ENCODE data around the gene TKFC. TPM values are rescaled to one million over a fixed set of nuclear protein-coding genes. Genes with fewer than 3 reads are reported as not detected.

TKFC gene
- total and polyA plus RNA-seq, 2 experiments from 2014 or later, result 42.3 to 104 TPM

DNA sequence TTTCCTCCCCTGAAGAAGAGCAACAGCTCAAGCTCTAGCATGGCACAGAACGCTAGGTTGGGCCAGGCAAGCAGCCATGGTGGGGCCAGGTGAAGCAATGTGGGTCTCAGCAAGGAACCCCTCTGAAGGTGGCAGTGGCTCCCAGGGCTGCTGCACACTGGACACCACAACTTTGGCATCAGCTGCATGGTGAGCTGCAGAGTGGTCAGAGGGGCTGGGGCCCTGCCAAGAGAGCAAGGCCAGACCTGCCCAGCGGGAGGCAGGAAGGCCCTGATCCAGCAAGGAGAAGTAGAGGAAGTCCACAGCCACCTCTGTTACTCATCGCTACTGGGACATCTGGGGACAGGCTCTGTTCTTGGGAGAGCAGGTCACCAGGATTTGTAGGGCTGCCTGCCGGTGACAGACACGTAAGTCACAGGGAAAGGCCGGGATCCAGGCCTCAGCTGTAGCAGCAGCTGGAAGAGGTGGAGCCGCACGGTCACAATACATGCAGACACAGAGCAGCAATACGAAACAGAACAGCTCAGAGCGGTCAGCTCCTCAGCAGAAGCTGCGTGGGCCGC, 16.2 kb downstream of the TKFC start:
- H2AFZ ChIP-seq, result no peak overlapping the region
- H3K9me3 ChIP-seq (ENCODE audit: low read depth), result no peaks in the 10 kb centered on the region
- no peaks in the 10 kb centered on the region for H3K9me2 ChIP-seq (replicated peaks; ENCODE audit: insufficient read depth)
- no peaks in the 10 kb centered on the region for H3K27me3 ChIP-seq
- TF ChIP-seq, protein P1, sequence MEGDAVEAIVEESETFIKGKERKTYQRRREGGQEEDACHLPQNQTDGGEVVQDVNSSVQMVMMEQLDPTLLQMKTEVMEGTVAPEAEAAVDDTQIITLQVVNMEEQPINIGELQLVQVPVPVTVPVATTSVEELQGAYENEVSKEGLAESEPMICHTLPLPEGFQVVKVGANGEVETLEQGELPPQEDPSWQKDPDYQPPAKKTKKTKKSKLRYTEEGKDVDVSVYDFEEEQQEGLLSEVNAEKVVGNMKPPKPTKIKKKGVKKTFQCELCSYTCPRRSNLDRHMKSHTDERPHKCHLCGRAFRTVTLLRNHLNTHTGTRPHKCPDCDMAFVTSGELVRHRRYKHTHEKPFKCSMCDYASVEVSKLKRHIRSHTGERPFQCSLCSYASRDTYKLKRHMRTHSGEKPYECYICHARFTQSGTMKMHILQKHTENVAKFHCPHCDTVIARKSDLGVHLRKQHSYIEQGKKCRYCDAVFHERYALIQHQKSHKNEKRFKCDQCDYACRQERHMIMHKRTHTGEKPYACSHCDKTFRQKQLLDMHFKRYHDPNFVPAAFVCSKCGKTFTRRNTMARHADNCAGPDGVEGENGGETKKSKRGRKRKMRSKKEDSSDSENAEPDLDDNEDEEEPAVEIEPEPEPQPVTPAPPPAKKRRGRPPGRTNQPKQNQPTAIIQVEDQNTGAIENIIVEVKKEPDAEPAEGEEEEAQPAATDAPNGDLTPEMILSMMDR (IDR thresholded peaks at IDR 0.05; ENCODE audit: poor library complexity), result no peak
- TF ChIP-seq EZH2phosphoT487 (IDR thresholded peaks at IDR 0.05; ENCODE audit: low read depth, severe bottlenecking, unreplicated experiment) (no peak), EZH2 (IDR thresholded peaks at IDR 0.05; ENCODE audit: borderline replicate concordance) (no peak)
- H3K4me1 ChIP-seq (ENCODE audit: insufficient read depth), result peaks cover 3% of the 10 kb centered on the region
- no peak overlapping the region for H3K27ac ChIP-seq
- no peaks in the 10 kb centered on the region for H3K36me3 ChIP-seq (replicated peaks; ENCODE audit: insufficient read depth, low read depth)
- no peaks in the 10 kb centered on the region for H4K20me1 ChIP-seq (ENCODE audit: insufficient read depth, poor library complexity, severe bottlenecking)
- WGBS (ENCODE audit: low lambda C conversion rate, missing lambda C conversion rate), result 94% methylated on average over 12 of the region's 12 CpGs
- H3K79me2 ChIP-seq, result no peaks in the 10 kb centered on the region
- H3K4me2 ChIP-seq, result no peak overlapping the region
- no peak overlapping the region for H3K4me3 ChIP-seq
- DNase-seq (ENCODE audit: low spot score), result no peak

DNA sequence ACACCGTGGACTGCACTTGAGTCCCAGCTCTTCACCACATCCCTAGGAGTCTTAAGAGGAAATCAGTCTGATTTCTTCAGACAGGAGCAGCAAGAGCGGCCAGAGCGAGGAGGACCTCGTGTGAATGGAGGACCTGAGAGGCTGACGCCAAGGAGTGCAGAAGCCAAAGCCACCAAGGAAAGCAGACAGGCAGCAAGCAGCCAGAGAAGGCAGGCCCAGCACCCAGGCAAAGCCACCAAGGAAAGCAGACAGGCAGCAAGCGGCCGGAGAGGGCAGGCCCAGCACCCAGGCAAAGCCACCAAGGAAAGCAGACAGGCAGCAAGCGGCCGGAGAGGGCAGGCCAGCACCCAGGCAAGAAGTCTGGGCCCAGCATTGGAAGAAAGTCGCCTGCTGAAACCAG, 16.9 kb downstream of the TKFC start:
- no peak for DNase-seq (ENCODE audit: low spot score)
- no peak overlapping the region for H2AFZ ChIP-seq
- no peaks in the 10 kb centered on the region for H4K20me1 ChIP-seq (ENCODE audit: insufficient read depth, poor library complexity, severe bottlenecking)
- WGBS (ENCODE audit: low lambda C conversion rate, missing lambda C conversion rate), result 96% methylated on average over 10 of the region's 10 CpGs
- H3K4me3 ChIP-seq, result no peak overlapping the region
- no peaks in the 10 kb centered on the region for H3K9me2 ChIP-seq (replicated peaks; ENCODE audit: insufficient read depth)
- TF ChIP-seq, protein P1 (IDR thresholded peaks at IDR 0.05; ENCODE audit: poor library complexity), result no peak
- TF ChIP-seq EZH2 (IDR thresholded peaks at IDR 0.05; ENCODE audit: borderline replicate concordance), result no peak
- TF ChIP-seq EZH2phosphoT487 (IDR thresholded peaks at IDR 0.05; ENCODE audit: low read depth, severe bottlenecking, unreplicated experiment), result no peak
- H3K27ac ChIP-seq, result no peak overlapping the region
- no peaks in the 10 kb centered on the region for H3K27me3 ChIP-seq
- no peaks in the 10 kb centered on the region for H3K9me3 ChIP-seq (ENCODE audit: low read depth)
- H3K36me3 ChIP-seq (replicated peaks; ENCODE audit: insufficient read depth, low read depth), result no peaks in the 10 kb centered on the region
- peaks cover 3% of the 10 kb centered on the region for H3K4me1 ChIP-seq (ENCODE audit: insufficient read depth)
- H3K4me2 ChIP-seq, result no peak overlapping the region
- H3K79me2 ChIP-seq, result no peaks in the 10 kb centered on the region

DNA sequence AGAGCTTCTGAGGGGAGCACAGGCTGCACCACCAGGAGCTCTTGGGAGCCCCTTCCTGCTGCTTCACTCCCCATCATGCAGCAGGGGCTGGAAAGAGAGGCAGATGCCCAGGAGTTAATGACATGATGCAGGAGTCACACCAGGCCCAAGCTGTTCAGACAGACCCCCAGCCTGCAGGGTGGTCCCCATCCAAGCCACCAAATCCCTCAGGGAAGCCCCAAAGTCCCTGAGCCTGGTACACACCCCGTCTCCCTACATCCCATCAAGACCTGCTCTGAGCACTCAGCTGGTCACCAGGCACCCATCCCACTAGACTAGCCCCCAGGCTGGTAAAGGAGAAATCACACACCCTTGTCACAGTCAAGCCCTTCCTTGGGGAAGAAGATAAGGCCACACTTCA, 17.3 kb downstream of the TKFC start:
- no peak for TF ChIP-seq EZH2phosphoT487 (IDR thresholded peaks at IDR 0.05; ENCODE audit: low read depth, severe bottlenecking, unreplicated experiment)
- no peak for TF ChIP-seq EZH2 (IDR thresholded peaks at IDR 0.05; ENCODE audit: borderline replicate concordance)
- H3K27ac ChIP-seq, result no peak overlapping the region
- H3K4me1 ChIP-seq (ENCODE audit: insufficient read depth), result peaks cover 3% of the 10 kb centered on the region
- no peak for DNase-seq (ENCODE audit: low spot score)
- no peaks in the 10 kb centered on the region for H3K9me2 ChIP-seq (replicated peaks; ENCODE audit: insufficient read depth)
- H3K4me2 ChIP-seq, result no peak overlapping the region
- no peak overlapping the region for H3K4me3 ChIP-seq
- no peaks in the 10 kb centered on the region for H3K27me3 ChIP-seq
- WGBS (ENCODE audit: low lambda C conversion rate, missing lambda C conversion rate), result 91% methylated on average over 1 of the region's 1 CpG
- no peaks in the 10 kb centered on the region for H4K20me1 ChIP-seq (ENCODE audit: insufficient read depth, poor library complexity, severe bottlenecking)
- no peaks in the 10 kb centered on the region for H3K9me3 ChIP-seq (ENCODE audit: low read depth)
- H3K79me2 ChIP-seq, result no peaks in the 10 kb centered on the region
- H3K36me3 ChIP-seq (replicated peaks; ENCODE audit: insufficient read depth, low read depth), result no peaks in the 10 kb centered on the region
- H2AFZ ChIP-seq, result no peak overlapping the region

DNA sequence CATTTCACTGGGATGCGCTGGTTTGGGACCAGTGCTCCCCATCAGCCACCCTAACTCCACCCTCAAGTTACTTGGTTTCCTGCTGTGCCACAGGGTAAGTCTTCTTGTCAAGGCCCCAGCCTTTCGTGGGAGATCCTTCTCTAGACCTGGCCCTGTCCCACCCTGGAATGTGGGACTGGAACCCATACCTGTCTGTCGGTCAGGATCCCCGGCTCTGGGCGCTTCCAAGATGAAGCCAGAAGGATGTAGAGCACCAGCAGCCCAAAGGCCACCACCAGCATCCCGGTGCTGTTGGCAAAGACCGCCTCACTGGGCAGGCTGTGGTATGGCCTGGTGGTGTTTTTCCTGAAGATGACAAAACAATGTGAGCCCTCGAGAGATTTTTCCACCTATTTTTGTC, 17.8 kb downstream of the TKFC start:
- Histone ChIP-seq H3K4me2 (no peak overlapping the region), H3K4me3 (no peak overlapping the region), H2AFZ (no peak overlapping the region), H3K27ac (no peak overlapping the region), H3K9me2 (replicated peaks; ENCODE audit: insufficient read depth) (no peaks in the 10 kb centered on the region), H3K27me3 (no peaks in the 10 kb centered on the region), H3K4me1 (ENCODE audit: insufficient read depth) (peaks cover 3% of the 10 kb centered on the region), H3K9me3 (ENCODE audit: low read depth) (no peaks in the 10 kb centered on the region), H4K20me1 (ENCODE audit: insufficient read depth, poor library complexity, severe bottlenecking) (no peaks in the 10 kb centered on the region), H3K36me3 (replicated peaks; ENCODE audit: insufficient read depth, low read depth) (no peaks in the 10 kb centered on the region), H3K79me2 (no peaks in the 10 kb centered on the region)
- WGBS (ENCODE audit: low lambda C conversion rate, missing lambda C conversion rate), result 97% methylated on average over 8 of the region's 8 CpGs
- DNase-seq (ENCODE audit: low spot score), result no peak
- TF ChIP-seq, protein P1 (IDR thresholded peaks at IDR 0.05; ENCODE audit: poor library complexity), result no peak
- no peak for TF ChIP-seq EZH2 (IDR thresholded peaks at IDR 0.05; ENCODE audit: borderline replicate concordance)
- TF ChIP-seq EZH2phosphoT487 (IDR thresholded peaks at IDR 0.05; ENCODE audit: low read depth, severe bottlenecking, unreplicated experiment), result no peak

All from hepatocyte (in vitro differentiated cells).